Common myeloid progenitor, CD34-positive (primary cell): ENCODE measurements around the gene WFDC1.

Experiments
- CTCF ChIA-PET: fragments of 350-600 bp; sonication (Branson Sonifier 250); formaldehyde crosslinking; loops from one replicate; lab custom pipeline; 2021; ENCODE audit warnings: antibody characterized with exemption; lab: Charles Lee
- POLR2A ChIA-PET: fragments of 350-600 bp; sonication (Branson Sonifier 250); formaldehyde crosslinking; loops from one replicate; lab custom pipeline; 2021; ENCODE audit warnings: antibody characterized with exemption; lab: Charles Lee
- DNase-seq, 3 donors: peaks; one replicate each; pipeline versions ENCODE4 v3.0.0 to v3.0.0-alpha.2; 2013
- H3K27ac ChIP-seq, 2 experiments: 1 replicate in 1 of 2; 2 replicates in 1 of 2; pipeline ENCODE4 v1.7.0; 2013; ENCODE audit warnings: inconsistent platforms in 2 of 2, low read length in 2 of 2, mild to moderate bottlenecking in 2 of 2, low read depth in 1 of 2, moderate library complexity in 1 of 2; ENCODE audit not compliant: severe bottlenecking in 2 of 2, insufficient read depth in 1 of 2, poor library complexity in 1 of 2
- H3K27me3 ChIP-seq, 5 experiments: replicated peaks in 2 of 5; 1 replicate in 3 of 5; 2 replicates in 2 of 5; pipeline versions ENCODE4 v1.6.1 to v1.7.0; 2013; ENCODE audit warnings: low read length in 4 of 5, mild to moderate bottlenecking in 2 of 5, moderate library complexity in 2 of 5, inconsistent platforms in 1 of 5; ENCODE audit not compliant: insufficient read depth in 5 of 5, control insufficient read depth in 4 of 5
- H3K36me3 ChIP-seq, 4 experiments: 1 replicate in 2 of 4; 2 replicates in 2 of 4; pipeline versions ENCODE4 v1.6.1 to v1.7.0; 2013; ENCODE audit warnings: low read length in 3 of 4, control low read depth in 1 of 4, mild to moderate bottlenecking in 1 of 4; ENCODE audit not compliant: control insufficient read depth in 4 of 4, insufficient read depth in 4 of 4
- H3K4me1 ChIP-seq, 4 experiments: 1 replicate in 3 of 4; 2 replicates in 1 of 4; pipeline versions ENCODE4 v1.6.1 to v1.7.1; 2013; ENCODE audit warnings: low read length in 3 of 4, mild to moderate bottlenecking in 3 of 4, control low read depth in 1 of 4, inconsistent platforms in 1 of 4, moderate library complexity in 1 of 4; ENCODE audit not compliant: control insufficient read depth in 4 of 4, insufficient read depth in 4 of 4; ENCODE audit errors: control extremely low read depth in 1 of 4
- H3K4me3 ChIP-seq, 7 experiments: 1 replicate in 4 of 7; 2 replicates in 3 of 7; pipeline versions ENCODE4 v1.5.1 to v1.7.0; 2013; ENCODE audit warnings: mild to moderate bottlenecking in 7 of 7, low read length in 6 of 7, moderate library complexity in 6 of 7, inconsistent platforms in 2 of 7, low read depth in 2 of 7, control low read depth in 1 of 7; ENCODE audit not compliant: insufficient read depth in 4 of 7, control insufficient read depth in 1 of 7; ENCODE audit errors: extremely low read depth in 1 of 7
- H3K9me3 ChIP-seq, 5 experiments: 1 replicate in 4 of 5; 2 replicates in 1 of 5; pipeline versions ENCODE4 v1.6.1 to v1.7.1; 2013; ENCODE audit warnings: low read length in 4 of 5, mild to moderate bottlenecking in 2 of 5, inconsistent platforms in 1 of 5, low read depth in 1 of 5, moderate library complexity in 1 of 5; ENCODE audit not compliant: control insufficient read depth in 4 of 5, insufficient read depth in 2 of 5; ENCODE audit errors: control extremely low read depth in 1 of 5
- WGBS: methylation state at CpG from one replicate; pipeline ENCODE4 v1.1.5; 2013; ENCODE audit not compliant: insufficient coverage; 5-methylcytosine and 5-hydroxymethylcytosine counted together

Gene WFDC1

DNA sequence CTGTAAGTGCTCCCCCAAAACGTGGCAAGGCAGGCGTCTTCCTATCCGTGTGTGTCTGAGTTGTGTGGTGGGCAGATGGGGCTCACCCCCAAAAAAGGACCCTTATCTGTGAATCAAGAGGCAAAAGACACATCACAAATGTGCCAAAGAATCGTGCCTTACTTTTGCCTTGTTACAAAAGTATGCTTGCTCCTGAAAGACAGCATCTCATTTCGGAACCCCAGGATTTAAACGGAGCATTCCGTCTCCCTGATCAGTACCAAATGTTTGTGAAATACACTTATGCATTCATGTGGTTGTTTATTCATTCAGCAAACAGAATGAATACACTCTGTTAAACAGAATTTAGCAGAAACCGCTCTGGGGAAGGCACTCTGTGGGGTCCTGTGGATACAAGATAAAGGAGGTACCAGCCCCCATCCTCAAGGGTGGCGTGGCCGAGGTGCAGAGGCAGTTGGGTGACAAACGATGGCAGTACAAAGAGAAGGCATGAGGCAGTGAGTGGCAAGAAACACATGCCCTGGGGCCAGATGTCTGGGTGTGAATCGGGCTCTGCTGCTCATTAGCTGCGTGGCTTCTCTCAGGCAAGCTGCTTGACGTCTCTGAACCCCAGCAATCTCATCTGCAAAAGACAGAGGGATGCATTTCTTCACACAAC is 654 bp downstream of the WFDC1 start:
- no peaks in the 10 kb centered on the region for H3K27me3 ChIP-seq
- peaks cover 5 to 33% (median 28%) of the 10 kb centered on the region in 4 experiments for H3K4me1 ChIP-seq
- ChIA-PET POLR2A (interaction anchor here (0.6 kb wide), 1 partner anchor 215 kb away, joined by 3 read pairs; no protein-coding TSS in a partner anchor), CTCF (interaction anchor here (1.1 to 1.5 kb wide), 2 partner anchors 12 to 13 kb away, joined by 4 to 6 read pairs; no protein-coding TSS in a partner anchor)
- H3K9me3 ChIP-seq: no peaks in the 10 kb centered on the region
- 36% methylated on average over 10 of the region's 14 CpGs for WGBS
- H3K4me3 ChIP-seq: peak overlapping the region in 6 of 7 experiments; percentile 25 to 76 (median 58)
- no peak overlapping the region for H3K27ac ChIP-seq
- H3K36me3 ChIP-seq: no peaks in the 10 kb centered on the region
- DNase-seq: peak in 2 of 3 donors; percentile 36 to 57

DNA sequence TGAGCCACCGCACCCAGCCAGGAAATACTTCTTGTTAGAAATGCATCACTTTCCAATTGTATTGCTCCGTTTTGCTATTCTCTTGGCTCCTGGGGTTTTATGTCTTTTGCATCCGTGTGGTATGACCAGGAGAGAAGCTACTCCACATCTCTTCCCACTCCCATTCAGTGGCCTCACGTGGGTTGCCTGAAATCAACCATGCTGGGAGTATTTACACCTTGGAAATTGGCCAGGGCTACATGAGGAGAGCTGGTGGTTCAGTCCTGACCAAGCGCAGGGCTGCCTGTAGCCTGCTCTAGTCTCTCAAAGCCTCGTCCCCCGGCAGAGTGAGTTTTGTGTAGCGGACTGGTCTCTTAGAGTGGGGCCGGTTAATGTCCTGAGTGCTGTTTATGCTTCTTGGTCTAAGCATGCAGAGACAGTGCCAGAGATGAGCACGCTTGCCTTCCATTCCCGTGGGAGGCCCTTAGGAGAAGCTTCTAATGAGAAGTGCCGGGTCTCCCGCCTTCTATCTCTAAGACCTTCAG is 3.8 kb downstream of the WFDC1 start:
- Histone ChIP-seq H3K9me3 (no peaks in the 10 kb centered on the region), H3K4me1 (peaks cover 5 to 27% (median 23%) of the 10 kb centered on the region in 4 experiments), H3K27ac (no peak overlapping the region), H3K4me3 (no peak overlapping the region), H3K27me3 (no peaks in the 10 kb centered on the region), H3K36me3 (no peaks in the 10 kb centered on the region)
- no peak for DNase-seq
- CTCF ChIA-PET: no interaction called here
- POLR2A ChIA-PET: no interaction called here
- 98% methylated on average over 13 of the region's 13 CpGs for WGBS

DNA sequence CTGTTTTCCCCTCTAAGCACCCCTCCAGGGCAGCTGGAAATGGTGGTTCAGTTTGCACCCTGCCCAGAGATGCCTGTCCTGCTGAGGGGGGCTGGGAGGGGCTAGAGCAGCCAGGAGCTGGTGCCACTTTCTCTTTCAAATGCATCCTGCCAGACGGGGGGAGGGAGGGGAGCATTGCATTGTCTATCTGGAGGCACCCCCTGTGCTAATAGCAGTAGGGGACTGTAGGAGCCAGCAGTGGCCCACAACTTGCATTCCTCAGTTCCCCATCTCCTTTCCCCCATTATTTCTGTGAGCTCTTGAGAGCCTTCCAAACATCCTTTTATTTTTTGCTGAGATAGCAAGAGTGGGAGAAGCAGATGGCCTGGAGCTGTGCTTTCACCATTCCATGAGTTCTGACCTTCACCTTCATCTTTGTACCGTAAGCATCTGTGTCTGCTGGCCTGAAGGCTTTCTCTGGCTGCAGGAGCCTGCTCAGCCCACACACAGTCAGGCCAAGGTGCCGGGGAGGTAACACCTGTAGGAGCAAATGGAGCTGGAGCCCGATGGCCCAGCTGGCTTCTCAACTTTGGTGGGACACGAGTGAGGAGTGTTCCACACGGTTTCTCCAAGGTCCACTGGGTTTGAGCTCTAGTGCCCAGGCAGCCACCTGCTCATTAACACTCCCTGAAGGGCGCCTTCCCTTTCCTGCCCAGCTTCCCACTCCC is 5.2 kb downstream of the WFDC1 start:
- H3K27ac ChIP-seq: no peak overlapping the region
- H3K4me3 ChIP-seq: no peak overlapping the region
- no peaks in the 10 kb centered on the region for H3K27me3 ChIP-seq
- no peak for DNase-seq
- ChIA-PET CTCF (interaction anchor here (1.2 kb wide), 1 partner anchor 8 kb away, joined by 4 read pairs; no protein-coding TSS in a partner anchor), POLR2A (no interaction called here)
- H3K4me1 ChIP-seq: peaks cover 3 to 13% (median 11%) of the 10 kb centered on the region in 4 experiments
- no peaks in the 10 kb centered on the region for H3K9me3 ChIP-seq
- H3K36me3 ChIP-seq: no peaks in the 10 kb centered on the region
- WGBS: 87% methylated on average over 7 of the region's 7 CpGs

DNA sequence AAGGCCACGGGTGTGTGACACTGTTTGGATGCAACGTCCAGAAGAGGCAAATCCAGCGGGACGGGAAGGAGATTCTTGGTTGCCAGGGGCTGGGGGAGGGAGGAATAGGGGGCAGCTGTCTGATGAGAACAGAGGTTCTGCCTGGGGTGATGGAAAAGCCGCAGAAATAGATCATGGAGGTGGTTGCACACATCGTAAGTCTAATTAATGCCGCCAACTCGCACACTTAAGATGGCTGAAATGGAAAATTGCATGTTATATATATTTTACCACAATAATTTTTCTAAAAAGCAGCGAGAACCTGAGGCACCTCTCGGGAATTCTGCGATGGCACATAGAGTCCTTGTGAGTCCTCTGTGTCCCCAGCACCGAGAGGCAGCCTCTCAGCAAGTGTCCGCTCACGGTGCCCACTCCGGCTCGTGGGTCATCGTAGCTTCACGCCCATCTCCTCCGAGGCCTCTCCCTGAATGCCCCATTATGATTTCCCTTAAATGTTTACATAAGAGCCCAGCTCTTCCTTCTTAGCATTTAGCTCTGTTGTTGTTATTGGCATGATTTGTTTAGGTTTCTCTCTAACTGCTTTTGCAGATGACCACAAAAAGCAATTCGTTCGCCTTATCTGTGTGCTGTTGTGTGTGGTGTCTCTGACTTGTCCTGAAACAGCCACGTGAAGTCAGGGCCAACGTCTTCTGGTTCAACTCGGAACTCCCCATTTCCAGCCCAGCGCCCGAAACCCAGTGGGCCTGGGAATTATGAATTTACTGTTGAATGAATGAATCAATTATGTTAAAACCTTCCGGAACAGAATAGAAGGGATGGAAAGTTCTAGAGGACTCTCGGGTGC is 7.7 kb downstream of the WFDC1 start:
- Histone ChIP-seq H3K27ac (no peak overlapping the region), H3K36me3 (no peaks in the 10 kb centered on the region), H3K27me3 (no peaks in the 10 kb centered on the region), H3K9me3 (no peaks in the 10 kb centered on the region), H3K4me3 (no peak overlapping the region), H3K4me1 (no peaks in the 10 kb centered on the region)
- WGBS: 89% methylated on average over 16 of the region's 28 CpGs
- POLR2A ChIA-PET: interaction anchor here (0.6 kb wide), 1 partner anchor 131 kb away, joined by 3 read pairs; no protein-coding TSS in a partner anchor
- CTCF ChIA-PET: no interaction called here
- no peak for DNase-seq

DNA sequence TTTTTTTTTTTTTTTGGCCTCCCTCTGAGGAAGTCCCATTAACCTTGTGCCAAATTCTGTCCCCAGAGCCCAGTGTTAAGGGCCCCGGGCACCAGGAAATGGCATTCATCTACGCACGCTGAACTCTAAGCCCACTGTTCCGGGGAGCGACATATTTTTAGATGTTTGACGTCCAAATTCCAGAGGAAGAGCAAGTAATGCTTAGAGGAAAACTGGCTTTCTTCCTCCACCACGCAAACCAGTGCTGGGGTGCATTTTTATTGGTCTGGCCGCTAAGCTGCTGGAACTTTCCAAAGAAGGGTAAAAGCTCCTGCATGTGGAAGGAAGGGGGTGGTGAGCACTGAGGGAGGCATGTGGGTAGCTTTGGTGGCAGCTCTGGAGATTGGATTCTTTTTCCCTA is 8.3 kb downstream of the WFDC1 start:
- no peak for DNase-seq
- POLR2A ChIA-PET: no interaction called here
- H3K27ac ChIP-seq: no peak overlapping the region
- WGBS: 92% methylated on average over 6 of the region's 8 CpGs
- peaks cover 0 to 3% (median 0%) of the 10 kb centered on the region in 5 experiments for H3K27me3 ChIP-seq
- H3K4me3 ChIP-seq: no peak overlapping the region
- H3K9me3 ChIP-seq: no peaks in the 10 kb centered on the region
- no peaks in the 10 kb centered on the region for H3K4me1 ChIP-seq
- H3K36me3 ChIP-seq: no peaks in the 10 kb centered on the region
- CTCF ChIA-PET: no interaction called here

DNA sequence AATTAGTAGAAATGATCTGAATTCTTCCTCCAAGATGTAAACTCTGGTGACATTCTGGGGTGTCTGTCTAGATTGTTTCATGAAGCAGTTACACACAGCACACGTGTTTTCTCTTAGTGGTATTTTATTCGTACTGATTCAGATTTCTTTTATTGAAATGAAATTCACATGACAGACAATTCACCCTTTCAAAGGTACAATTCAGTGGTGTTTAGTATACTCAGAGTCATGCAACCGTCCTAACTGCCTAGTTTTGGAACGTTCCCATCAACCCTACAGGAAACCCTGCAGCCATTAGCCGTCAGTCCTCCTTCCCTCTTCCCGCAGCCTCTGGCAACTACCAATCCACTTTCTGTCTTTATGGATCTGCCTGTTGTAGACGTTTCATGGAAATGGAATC is 8.8 kb downstream of the WFDC1 start:
- CTCF ChIA-PET: interaction anchor here (6.2 kb wide), 1 partner anchor 29 kb away, joined by 78 read pairs; no protein-coding TSS in a partner anchor
- WGBS: 78% methylated on average over 3 of the region's 7 CpGs
- H3K4me3 ChIP-seq: no peak overlapping the region
- peaks cover 0 to 2% (median 0%) of the 10 kb centered on the region in 4 experiments for H3K4me1 ChIP-seq
- no peak overlapping the region for H3K27ac ChIP-seq
- POLR2A ChIA-PET: no interaction called here
- H3K36me3 ChIP-seq: no peaks in the 10 kb centered on the region
- no peaks in the 10 kb centered on the region for H3K9me3 ChIP-seq
- H3K27me3 ChIP-seq: peaks cover 0 to 5% (median 0%) of the 10 kb centered on the region in 5 experiments
- DNase-seq: no peak
